WTC11 (cell line): Measurements from ENCODE around the gene THOC2.

Experiments
- ATF3 ChIP-seq: sonication (generic); formaldehyde crosslinking; conservative IDR thresholded peaks from 2 replicates; pipeline ENCODE4 v1.8.1; 2022; ENCODE audit warnings: mild to moderate bottlenecking, missing genetic modification reagents
- ATF6 ChIP-seq: sonication (generic); formaldehyde crosslinking; IDR thresholded peaks from 2 replicates; pipeline ENCODE4 v1.8.1; 2023; ENCODE audit warnings: mild to moderate bottlenecking, missing genetic modification reagents
- CREM ChIP-seq: sonication (generic); formaldehyde crosslinking; IDR thresholded peaks from 2 replicates; pipeline ENCODE4 v1.8.1; 2022; ENCODE audit warnings: mild to moderate bottlenecking, missing genetic modification reagents, moderate library complexity
- CTCF ChIP-seq: fragments of 200-600 bp; IDR thresholded peaks from 2 replicates; pipeline ENCODE4 v1.8.0; 2022; ENCODE audit warnings: antibody characterized with exemption
- E2F4 ChIP-seq: sonication (generic); formaldehyde crosslinking; IDR thresholded peaks from 2 replicates; pipeline ENCODE4 v1.8.1; 2022; ENCODE audit warnings: low read depth, mild to moderate bottlenecking, moderate library complexity, missing genetic modification reagents, borderline replicate concordance
- NR2C2 ChIP-seq: sonication (generic); formaldehyde crosslinking; IDR thresholded peaks from 2 replicates; pipeline ENCODE4 v1.8.0; 2022; ENCODE audit warnings: mild to moderate bottlenecking, missing genetic modification reagents
- SMAD3 ChIP-seq: sonication (generic); formaldehyde crosslinking; IDR thresholded peaks from 2 replicates; pipeline ENCODE4 v1.8.0; 2022; ENCODE audit warnings: missing genetic modification reagents, mild to moderate bottlenecking, borderline replicate concordance
- USF2 ChIP-seq: sonication (generic); formaldehyde crosslinking; IDR thresholded peaks from 2 replicates; pipeline ENCODE4 v1.8.1; 2023; ENCODE audit warnings: mild to moderate bottlenecking, missing genetic modification reagents, moderate library complexity
- ZBTB21 ChIP-seq: sonication (generic); formaldehyde crosslinking; IDR thresholded peaks from 2 replicates; pipeline ENCODE4 v1.8.1; 2023; ENCODE audit warnings: mild to moderate bottlenecking, missing genetic modification reagents, borderline replicate concordance
- ZNF281 ChIP-seq: sonication (generic); formaldehyde crosslinking; IDR thresholded peaks from 2 replicates; pipeline ENCODE4 v1.8.0; 2023; ENCODE audit warnings: mild to moderate bottlenecking, missing genetic modification reagents

GRCh38 chrX:123698979-123699520, 33.8 kb downstream of the THOC2 start:
- no peak for TF ChIP-seq CTCF
- TF ChIP-seq USF2 (CRISPR knock-in tag) = no peak
- no peak for TF ChIP-seq E2F4 (CRISPR knock-in tag)
- no peak for TF ChIP-seq NR2C2 (CRISPR knock-in tag)
- no peak for TF ChIP-seq ATF6 (CRISPR knock-in tag)
- no peak for TF ChIP-seq ZBTB21 (CRISPR knock-in tag)
- TF ChIP-seq CREM (CRISPR knock-in tag) = no peak
- TF ChIP-seq ATF3 (CRISPR knock-in tag) = no peak
- no peak for TF ChIP-seq SMAD3 (CRISPR knock-in tag)
- no peak for TF ChIP-seq ZNF281 (CRISPR knock-in tag)
